ENCODE results near the gene FITM1.

GRCh38 chr14:24106672-24107271, 23.7 kb upstream of the FITM1 start:
- TF ChIP-seq CTCF (IDR thresholded peaks at IDR 0.05) (no peak), POLR2A (IDR thresholded peaks at IDR 0.05) (no peak)

Measured in heart left ventricle (tissue), 13 donors.